PFSK-1 (cell line): ENCODE data around the gene MBD6.

Source experiments
- POLR2AphosphoS5 ChIP-seq: IDR thresholded peaks from 2 replicates; pipeline ENCODE4 v1.6.1; 2012; ENCODE audit warnings: low read depth, mild to moderate bottlenecking, control low read depth, low read length, moderate library complexity
- TF ChIP-seq, protein P1 (sequence below), 2 experiments: IDR thresholded peaks; 2 replicates each; pipeline versions ENCODE4 v1.6.1 to v1.8.0; 2011 to 2012; ENCODE audit warnings: low read depth in 2 of 2, low read length in 2 of 2, control low read depth in 1 of 2, inconsistent platforms in 1 of 2, mild to moderate bottlenecking in 1 of 2, moderate library complexity in 1 of 2; ENCODE audit not compliant: insufficient read depth in 1 of 2

GRCh38 chr12:57522887-57523705 is 472 bp downstream of the MBD6 start:
- TF ChIP-seq, protein P1, sequence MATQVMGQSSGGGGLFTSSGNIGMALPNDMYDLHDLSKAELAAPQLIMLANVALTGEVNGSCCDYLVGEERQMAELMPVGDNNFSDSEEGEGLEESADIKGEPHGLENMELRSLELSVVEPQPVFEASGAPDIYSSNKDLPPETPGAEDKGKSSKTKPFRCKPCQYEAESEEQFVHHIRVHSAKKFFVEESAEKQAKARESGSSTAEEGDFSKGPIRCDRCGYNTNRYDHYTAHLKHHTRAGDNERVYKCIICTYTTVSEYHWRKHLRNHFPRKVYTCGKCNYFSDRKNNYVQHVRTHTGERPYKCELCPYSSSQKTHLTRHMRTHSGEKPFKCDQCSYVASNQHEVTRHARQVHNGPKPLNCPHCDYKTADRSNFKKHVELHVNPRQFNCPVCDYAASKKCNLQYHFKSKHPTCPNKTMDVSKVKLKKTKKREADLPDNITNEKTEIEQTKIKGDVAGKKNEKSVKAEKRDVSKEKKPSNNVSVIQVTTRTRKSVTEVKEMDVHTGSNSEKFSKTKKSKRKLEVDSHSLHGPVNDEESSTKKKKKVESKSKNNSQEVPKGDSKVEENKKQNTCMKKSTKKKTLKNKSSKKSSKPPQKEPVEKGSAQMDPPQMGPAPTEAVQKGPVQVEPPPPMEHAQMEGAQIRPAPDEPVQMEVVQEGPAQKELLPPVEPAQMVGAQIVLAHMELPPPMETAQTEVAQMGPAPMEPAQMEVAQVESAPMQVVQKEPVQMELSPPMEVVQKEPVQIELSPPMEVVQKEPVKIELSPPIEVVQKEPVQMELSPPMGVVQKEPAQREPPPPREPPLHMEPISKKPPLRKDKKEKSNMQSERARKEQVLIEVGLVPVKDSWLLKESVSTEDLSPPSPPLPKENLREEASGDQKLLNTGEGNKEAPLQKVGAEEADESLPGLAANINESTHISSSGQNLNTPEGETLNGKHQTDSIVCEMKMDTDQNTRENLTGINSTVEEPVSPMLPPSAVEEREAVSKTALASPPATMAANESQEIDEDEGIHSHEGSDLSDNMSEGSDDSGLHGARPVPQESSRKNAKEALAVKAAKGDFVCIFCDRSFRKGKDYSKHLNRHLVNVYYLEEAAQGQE (IDR thresholded peaks at IDR 0.05; ENCODE audit: insufficient read depth in 1 of 2, low read depth in 2 of 2, low read length in 2 of 2): no peak
- TF ChIP-seq POLR2AphosphoS5: peak; percentile 45; the same call in 1 of the 2 replicates
